Central memory CD8-positive, alpha-beta T cell (primary cell): ENCODE results near the gene FXYD3.
A peak's percentile ranks its signal among the peaks of the same experiment; 100 is the strongest.

ENCODE experiments used
- ATAC-seq: fragments of 150-1000 bp; cut with Tn5 transposase; replicated peaks from 2 replicates; pipeline ENCODE4 v1.10.0; 2022; ENCODE audit warnings: mild to moderate bottlenecking, moderate FRiP score, moderate number of reproducible peaks; ENCODE audit not compliant: poor library complexity, severe bottlenecking; ENCODE audit errors: extremely low read depth
- DNase-seq, 2 donors: peaks; one replicate each; pipeline ENCODE4 v3.0.0; 2021; ENCODE audit warnings: low spot score in 2 of 2
- H3K27ac Mint-ChIP-seq: one replicate; pipeline ENCODE4 v1.8.0; 2022; ENCODE audit warnings: low read depth, mild to moderate bottlenecking, moderate library complexity, mixed read lengths
- H3K27me3 Mint-ChIP-seq: one replicate; pipeline ENCODE4 v1.8.0; 2022; ENCODE audit warnings: mixed read lengths
- H3K36me3 Mint-ChIP-seq: one replicate; pipeline ENCODE4 v1.8.0; 2022; ENCODE audit warnings: mild to moderate bottlenecking, moderate library complexity, mixed read lengths; ENCODE audit not compliant: insufficient read depth
- H3K4me1 Mint-ChIP-seq: one replicate; pipeline ENCODE4 v1.8.0; 2022; ENCODE audit warnings: mixed read lengths
- H3K4me3 Mint-ChIP-seq: one replicate; pipeline ENCODE4 v1.8.0; 2022; ENCODE audit warnings: mild to moderate bottlenecking, moderate library complexity, mixed read lengths
- H3K9me3 Mint-ChIP-seq: one replicate; pipeline ENCODE4 v1.8.0; 2022; ENCODE audit warnings: mixed read lengths

FXYD3 gene

GRCh38 chr19:35115177-35115951, at the start of gene FXYD3:
FXYD3 (plus strand) TSS chr19:35115823; CDS start chr19:35119377, 3,554 bp downstream.
- H3K27ac Mint-ChIP-seq, result no peak within 1 kb of the TSS

GRCh38 chr19:35066121-35066520, 49.5 kb upstream of the FXYD3 start:
- no peak for ATAC-seq

More at GRCh38 chr19:35115177-35115951, at the start of gene FXYD3:
- Mint-ChIP-seq H3K4me3 (no peak within 1 kb of the TSS), H3K36me3 (no peaks in the 10 kb centered on the region), H3K9me3 (no peaks in the 10 kb centered on the region), H3K27me3 (peaks cover 10% of the 10 kb centered on the region), H3K4me1 (peaks cover 8% of the 10 kb centered on the region)
- DNase-seq, result no peak
- no peak for ATAC-seq

GRCh38 chr19:35066691-35067563, 48.7 kb upstream of the FXYD3 start:
- H3K27me3 Mint-ChIP-seq, result no peaks in the 10 kb centered on the region
- no peaks in the 10 kb centered on the region for H3K9me3 Mint-ChIP-seq
- DNase-seq (peak; percentile 79 to 89), ATAC-seq (peak; percentile 94)
- no peaks in the 10 kb centered on the region for H3K4me1 Mint-ChIP-seq
- peaks cover 2% of the 10 kb centered on the region for H3K36me3 Mint-ChIP-seq
- no peak overlapping the region for H3K4me3 Mint-ChIP-seq
- H3K27ac Mint-ChIP-seq, result no peak overlapping the region

More at GRCh38 chr19:35066121-35066520, 49.5 kb upstream of the FXYD3 start:
- Mint-ChIP-seq H3K36me3 (peaks cover 2% of the 10 kb centered on the region), H3K27ac (no peak overlapping the region), H3K27me3 (no peaks in the 10 kb centered on the region), H3K4me3 (no peak overlapping the region), H3K4me1 (no peaks in the 10 kb centered on the region), H3K9me3 (no peaks in the 10 kb centered on the region)
- DNase-seq, result no peak

- Mint-ChIP-seq H3K9me3 (no peaks in the 10 kb centered on the region), H3K4me1 (no peaks in the 10 kb centered on the region), H3K27me3 (no peaks in the 10 kb centered on the region), H3K4me3 (no peak overlapping the region), H3K27ac (no peak overlapping the region), H3K36me3 (peaks cover 2% of the 10 kb centered on the region)
- ATAC-seq, result no peak
- DNase-seq, result no peak
Measured at GRCh38 chr19:35068941-35069634, 46.5 kb upstream of the FXYD3 start.

GRCh38 chr19:35069696-35070095, 45.9 kb upstream of the FXYD3 start:
- no peak overlapping the region for H3K4me3 Mint-ChIP-seq
- H3K27me3 Mint-ChIP-seq, result no peaks in the 10 kb centered on the region
- DNase-seq (no peak), ATAC-seq (no peak)
- H3K27ac Mint-ChIP-seq, result no peak overlapping the region
- H3K36me3 Mint-ChIP-seq, result peaks cover 2% of the 10 kb centered on the region
- no peaks in the 10 kb centered on the region for H3K9me3 Mint-ChIP-seq
- no peaks in the 10 kb centered on the region for H3K4me1 Mint-ChIP-seq

GRCh38 chr19:35070471-35070870, 45.2 kb upstream of the FXYD3 start:
- Mint-ChIP-seq H3K4me3 (no peak overlapping the region), H3K9me3 (no peaks in the 10 kb centered on the region), H3K27me3 (no peaks in the 10 kb centered on the region), H3K4me1 (no peaks in the 10 kb centered on the region), H3K27ac (no peak overlapping the region), H3K36me3 (peaks cover 2% of the 10 kb centered on the region)
- no peak for DNase-seq
- ATAC-seq, result no peak

GRCh38 chr19:35073516-35073915, 42.1 kb upstream of the FXYD3 start:
- Mint-ChIP-seq H3K9me3 (no peaks in the 10 kb centered on the region), H3K4me1 (no peaks in the 10 kb centered on the region), H3K4me3 (no peak overlapping the region), H3K27me3 (peaks cover 11% of the 10 kb centered on the region), H3K36me3 (no peaks in the 10 kb centered on the region), H3K27ac (no peak overlapping the region)
- ATAC-seq (no peak), DNase-seq (no peak)

- no peaks in the 10 kb centered on the region for H3K9me3 Mint-ChIP-seq
- no peak overlapping the region for H3K4me3 Mint-ChIP-seq
- no peak for ATAC-seq
- peaks cover 14% of the 10 kb centered on the region for H3K27me3 Mint-ChIP-seq
- no peaks in the 10 kb centered on the region for H3K4me1 Mint-ChIP-seq
- H3K27ac Mint-ChIP-seq, result no peak overlapping the region
- H3K36me3 Mint-ChIP-seq, result no peaks in the 10 kb centered on the region
- DNase-seq, result no peak
Measured at GRCh38 chr19:35073941-35074340, 41.7 kb upstream of the FXYD3 start.

- ATAC-seq (no peak), DNase-seq (no peak)
- Mint-ChIP-seq H3K4me3 (no peak overlapping the region), H3K4me1 (no peaks in the 10 kb centered on the region), H3K36me3 (no peaks in the 10 kb centered on the region), H3K9me3 (no peaks in the 10 kb centered on the region), H3K27ac (peak overlapping the region; percentile 2), H3K27me3 (peaks cover 21% of the 10 kb centered on the region)
Measured at GRCh38 chr19:35074426-35075201, 41.0 kb upstream of the FXYD3 start.

- Mint-ChIP-seq H3K4me1 (no peaks in the 10 kb centered on the region), H3K4me3 (no peak overlapping the region), H3K9me3 (no peaks in the 10 kb centered on the region), H3K36me3 (no peaks in the 10 kb centered on the region), H3K27me3 (peaks cover 22% of the 10 kb centered on the region), H3K27ac (peak overlapping the region; percentile 2)
- ATAC-seq (no peak), DNase-seq (no peak)
Measured at GRCh38 chr19:35075202-35076025, 40.2 kb upstream of the FXYD3 start.

- peaks cover 22% of the 10 kb centered on the region for H3K27me3 Mint-ChIP-seq
- H3K9me3 Mint-ChIP-seq, result no peaks in the 10 kb centered on the region
- DNase-seq, result no peak
- H3K4me3 Mint-ChIP-seq, result no peak overlapping the region
- H3K27ac Mint-ChIP-seq, result no peak overlapping the region
- no peak for ATAC-seq
- H3K36me3 Mint-ChIP-seq, result no peaks in the 10 kb centered on the region
- H3K4me1 Mint-ChIP-seq, result no peaks in the 10 kb centered on the region
Measured at GRCh38 chr19:35076026-35076370, 39.6 kb upstream of the FXYD3 start.
